Sigmoid colon (tissue), 4 donors: ENCODE results near the gene DDX25.

Experiments used
- CTCF ChIP-seq, 4 experiments: fragments of 450-650 bp in 3 of 4; fragments of 200-600 bp in 1 of 4; IDR thresholded peaks; one replicate each; pipeline ENCODE4 v1.5.1; 2016 to 2019; ENCODE audit warnings: antibody characterized with exemption in 4 of 4, mild to moderate bottlenecking in 3 of 4, moderate library complexity in 2 of 4
- POLR2AphosphoS5 ChIP-seq, 4 donors: sonication (generic); formaldehyde crosslinking; IDR thresholded peaks; one replicate each; pipeline ENCODE4 v1.6.1; 2017; ENCODE audit warnings: antibody characterized with exemption in 4 of 4

GRCh38 chr11:125873881-125874555 lies 30.3 kb upstream of the DDX25 start:
- TF ChIP-seq CTCF (IDR thresholded peaks at IDR 0.05) (no peak), POLR2AphosphoS5 (IDR thresholded peaks at IDR 0.05) (no peak)
